ENCODE results near the gene PSMG3. TPM values are rescaled to one million over a fixed set of nuclear protein-coding genes. Genes with fewer than 3 reads are reported as not detected.

The PSMG3 gene
- total and polyA plus RNA-seq, 2 of the 8 experiments (the other 6 are each of a cell fraction or from before 2014, with no cell fraction given): 30.2 to 62.0 TPM

DNA sequence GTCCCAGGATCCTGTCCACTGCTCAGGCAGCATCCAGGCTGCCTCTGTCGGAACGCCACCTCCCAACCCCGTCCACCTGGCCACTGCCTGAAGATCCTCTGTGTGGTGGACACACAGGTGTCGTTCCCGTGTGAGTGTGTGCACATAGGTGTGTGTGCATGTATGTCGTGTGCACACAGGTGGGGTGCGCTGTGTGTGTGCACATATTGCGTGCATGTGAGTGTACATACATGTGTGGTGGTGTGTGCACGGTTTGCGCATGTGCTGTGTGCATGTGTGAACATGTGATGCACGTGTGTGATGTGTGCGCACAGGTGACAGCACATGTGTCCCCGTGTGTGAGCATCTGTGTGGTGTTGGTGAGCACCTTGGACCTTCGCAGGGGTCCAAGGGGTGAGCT is 20.9 kb downstream of the PSMG3 start:
- peak overlapping the region; percentile 79; the same call in 1 of the 2 replicates for H2AK5ac ChIP-seq (ENCODE audit: low read depth, low read length)
- H3K4me2 ChIP-seq (ENCODE audit: insufficient read depth in 1 of 2, low read depth in 2 of 2, low read length in 2 of 2): no peak overlapping the region
- DNase-seq (ENCODE audit: low read depth in 1 of 2, low spot score in 2 of 2): no peak
- peak overlapping the region; percentile 96 for H3K4ac ChIP-seq (replicated peaks; ENCODE audit: insufficient read length, low read depth, low read length)
- no peak overlapping the region for H4K8ac ChIP-seq (ENCODE audit: extremely low read depth, insufficient read depth, low read length)
- no peak overlapping the region for H3K9ac ChIP-seq (replicated peaks in 1 of 4; ENCODE audit: extremely low read depth in 1 of 4, low read depth in 3 of 4, low read length in 3 of 4)
- FAIRE-seq: no peak
- no peak overlapping the region for H3K56ac ChIP-seq (replicated peaks; ENCODE audit: insufficient read length, low read depth, low read length)
- no peak overlapping the region for H3K23ac ChIP-seq (ENCODE audit: insufficient read length)
- H3K14ac ChIP-seq (ENCODE audit: insufficient read length): no peak overlapping the region
- H4K91ac ChIP-seq (replicated peaks; ENCODE audit: insufficient read length, low read length): peak overlapping the region; percentile 73
- POLR2A ChIA-PET (ENCODE audit: partially characterized antibody): interaction anchor here (1.4 kb wide), 1 partner anchor 74 kb away, joined by 3 read pairs; no protein-coding TSS in a partner anchor
- H2BK5ac ChIP-seq (ENCODE audit: low read depth, low read length): no peak overlapping the region; the same call in 1 of the 2 replicates
- no peaks in the 10 kb centered on the region for H3K9me3 ChIP-seq (ENCODE audit: insufficient read depth in 2 of 2, low read depth in 1 of 2, low read length in 1 of 2)
- no peak overlapping the region for H3K27ac ChIP-seq (ENCODE audit: low read depth, low read length)
- H3K36me3 ChIP-seq (ENCODE audit: control insufficient read depth in 2 of 4, insufficient read depth in 4 of 4, low read length in 3 of 4): no peaks in the 10 kb centered on the region
- H2BK20ac ChIP-seq (ENCODE audit: low read length): peak overlapping the region; percentile 55; the same call in 1 of the 2 replicates
- H2BK120ac ChIP-seq (replicated peaks; ENCODE audit: low read depth, low read length): no peak overlapping the region
- H3K79me2 ChIP-seq (ENCODE audit: control insufficient read depth in 1 of 2, insufficient read depth in 2 of 2, low read length in 2 of 2): no peaks in the 10 kb centered on the region
- no peak overlapping the region for H4K5ac ChIP-seq (ENCODE audit: insufficient read length, low read depth, low read length)
- H4K20me1 ChIP-seq (replicated peaks in 1 of 2; ENCODE audit: control insufficient read depth in 1 of 2, insufficient read depth in 2 of 2, low read length in 2 of 2): peaks cover 0 to 3% of the 10 kb centered on the region in 2 experiments
- no peaks in the 10 kb centered on the region for H3K23me2 ChIP-seq (ENCODE audit: low read depth, low read length)
- H3K4me3 ChIP-seq (ENCODE audit: extremely low read depth in 1 of 4, insufficient read depth in 2 of 4, low read depth in 3 of 4, low read length in 4 of 4): no peak overlapping the region
- H3K27me3 ChIP-seq (replicated peaks in 1 of 4; ENCODE audit: control insufficient read depth in 3 of 4, extremely low read depth in 1 of 4, insufficient read depth in 3 of 4, low read length in 3 of 4): no peaks in the 10 kb centered on the region
- H2BK15ac ChIP-seq (ENCODE audit: low read length): peak overlapping the region; percentile 99
- no peaks in the 10 kb centered on the region; a peak in 1 of 7 replicates for H3K4me1 ChIP-seq (replicated peaks in 1 of 4; ENCODE audit: control insufficient read depth in 3 of 4, insufficient read depth in 4 of 4, low read length in 3 of 4)
- WGBS, 2 experiments (ENCODE audit: extremely low coverage in 1 of 2, insufficient coverage in 1 of 2, insufficient read length in 1 of 2, insufficient replicate concordance in 2 of 2, low coverage in 1 of 2, low lambda C conversion rate in 2 of 2, missing lambda C conversion rate in 1 of 2): 84% methylated on average over 14 of the region's 14 CpGs; no CpG with 5 or more reads in 1 of the 2 experiments
- no peaks in the 10 kb centered on the region for H3K79me1 ChIP-seq (ENCODE audit: low read depth, low read length)
- H2BK12ac ChIP-seq (ENCODE audit: low read depth, low read length): peak overlapping the region; percentile 87; the same call in 1 of the 2 replicates
- CTCF ChIA-PET (ENCODE audit: partially characterized antibody): interaction anchor here (1.0 to 1.6 kb wide), 4 partner anchors 10 to 74 kb away, joined by 4 to 7 read pairs (median 4); no protein-coding TSS in a partner anchor
- H3K18ac ChIP-seq (ENCODE audit: extremely low read depth, low read length): no peak overlapping the region
- H2AFZ ChIP-seq (ENCODE audit: low read length): no peak overlapping the region
- TF ChIP-seq CTBP2 (IDR thresholded peaks at IDR 0.05; ENCODE audit: borderline replicate concordance, insufficient read depth, insufficient read length, low read length) (no peak), SRF (IDR thresholded peaks at IDR 0.05; ENCODE audit: low read depth, low read length) (no peak), ZNF274 (IDR thresholded peaks at IDR 0.05; ENCODE audit: borderline replicate concordance, extremely low read depth, low read length) (no peak), ASH2L (IDR thresholded peaks at IDR 0.05; ENCODE audit: low read length) (no peak), SUZ12 (IDR thresholded peaks at IDR 0.05; ENCODE audit: low read length) (no peak), BACH1 (IDR thresholded peaks at IDR 0.05; ENCODE audit: low read length) (no peak), SAP30 (IDR thresholded peaks at IDR 0.05; ENCODE audit: insufficient read depth, insufficient replicate concordance, low read length) (no peak), SIRT6 (IDR thresholded peaks at IDR 0.05; ENCODE audit: low read length) (no peak), YY1 (IDR thresholded peaks at IDR 0.05; ENCODE audit: low read depth, low read length) (no peak), EZH2 (IDR thresholded peaks at IDR 0.05; ENCODE audit: low read depth, low read length, severe bottlenecking) (no peak), BCL11A (IDR thresholded peaks at IDR 0.05; ENCODE audit: low read depth in 2 of 2, low read length in 2 of 2) (no peak)
- TF ChIP-seq, protein P1, sequence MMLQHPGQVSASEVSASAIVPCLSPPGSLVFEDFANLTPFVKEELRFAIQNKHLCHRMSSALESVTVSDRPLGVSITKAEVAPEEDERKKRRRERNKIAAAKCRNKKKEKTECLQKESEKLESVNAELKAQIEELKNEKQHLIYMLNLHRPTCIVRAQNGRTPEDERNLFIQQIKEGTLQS (IDR thresholded peaks at IDR 0.05; ENCODE audit: insufficient read depth, low read depth, low read length): no peak
